Activated CD4-positive, alpha-beta T cell treated with anti-CD3 and anti-CD28 coated beads, Interleukin-2, amount 50 U/mL, for 48 hours (primary cell): Measurements from ENCODE around the gene CNDP2.

Source experiments
- DNase-seq, 2 experiments: peaks; one replicate each; pipeline ENCODE4 v3.0.0-alpha.2; 2020

CNDP2 gene

DNA sequence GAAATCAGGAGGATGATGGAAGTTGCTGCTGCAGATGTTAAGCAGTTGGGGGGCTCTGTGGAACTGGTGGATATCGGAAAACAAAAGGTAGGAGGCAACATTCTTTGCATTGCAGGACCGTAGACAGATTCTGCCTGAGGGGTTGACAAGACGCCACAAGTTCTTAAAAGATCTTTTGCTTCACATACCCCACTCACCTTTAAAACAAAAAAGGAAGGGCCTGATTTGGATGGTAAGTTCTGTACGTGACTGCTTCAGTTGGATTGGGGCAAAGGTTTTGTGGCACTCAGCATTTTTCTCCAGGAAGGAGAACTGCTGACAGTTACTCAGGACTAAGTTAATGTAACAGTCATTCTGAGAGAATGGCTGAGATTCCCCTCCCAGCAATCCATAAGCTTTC lies 5.2 kb downstream of the CNDP2 start:
- no peak for DNase-seq

DNA sequence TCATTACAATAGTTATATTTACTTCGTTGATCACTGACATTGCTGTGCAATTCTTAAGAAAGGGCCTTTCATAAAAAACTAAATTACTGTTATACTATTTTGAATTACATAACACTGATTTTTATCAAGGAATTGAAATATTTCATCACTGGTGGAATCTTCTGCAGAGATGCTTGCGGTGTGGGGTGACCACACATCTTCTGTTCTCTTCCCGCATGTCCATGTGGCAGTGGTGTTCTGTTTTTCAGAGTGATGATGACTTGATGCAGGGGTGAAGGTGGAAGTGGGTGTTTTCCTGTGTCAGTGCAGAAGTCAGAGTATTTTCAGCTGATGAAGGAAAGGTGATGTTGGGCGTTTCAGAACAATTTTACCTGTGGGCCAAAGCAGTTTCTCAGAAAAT lies 7.0 kb downstream of the CNDP2 start:
- DNase-seq, result no peak

DNA sequence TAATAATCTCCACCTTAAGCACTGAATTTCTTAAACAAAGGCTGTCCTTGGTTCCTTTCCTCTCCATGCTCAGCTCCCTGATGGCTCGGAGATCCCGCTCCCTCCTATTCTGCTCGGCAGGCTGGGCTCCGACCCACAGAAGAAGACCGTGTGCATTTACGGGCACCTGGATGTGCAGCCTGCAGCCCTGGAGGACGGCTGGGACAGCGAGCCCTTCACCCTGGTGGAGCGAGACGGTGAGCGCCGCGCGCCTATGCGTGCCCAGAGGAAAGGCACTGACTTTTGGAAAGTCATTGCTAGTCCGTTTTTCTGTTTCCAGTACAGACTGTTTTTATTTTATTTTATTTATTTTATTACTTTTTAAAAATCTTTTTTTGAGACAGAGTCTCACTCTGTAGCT lies 9.6 kb downstream of the CNDP2 start:
- no peak for DNase-seq

DNA sequence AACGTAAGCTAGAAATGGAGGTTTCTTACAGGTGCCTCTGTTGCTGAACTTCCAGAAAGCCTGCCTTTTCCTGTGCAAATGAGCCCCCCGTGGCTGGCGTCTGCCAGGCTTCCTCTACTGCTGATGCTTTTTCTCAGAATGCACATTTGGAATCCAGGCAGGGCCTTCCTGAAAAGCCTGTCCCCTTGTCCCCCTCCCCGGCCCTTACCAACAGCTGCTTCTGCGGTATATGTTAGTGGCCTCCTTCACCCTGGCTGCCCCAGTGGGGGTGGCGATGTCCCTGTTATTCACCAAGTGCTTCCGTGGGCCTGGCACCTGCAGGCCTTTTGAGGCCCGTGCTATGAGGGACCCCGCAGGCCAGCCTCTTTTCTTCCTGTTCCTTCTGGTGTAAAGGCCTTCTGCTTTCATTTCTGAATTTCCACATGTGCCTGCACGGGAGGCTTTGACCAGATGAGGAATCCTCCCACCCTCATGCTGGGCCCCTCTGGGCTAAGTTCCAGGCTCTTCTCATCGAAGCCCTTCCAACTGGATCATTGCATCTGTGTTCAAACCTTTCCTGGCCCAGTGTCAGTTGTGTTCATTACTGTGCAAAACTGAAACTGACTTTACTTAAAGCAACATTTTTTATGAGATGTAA lies 10.4 kb downstream of the CNDP2 start:
- DNase-seq, result no peak

DNA sequence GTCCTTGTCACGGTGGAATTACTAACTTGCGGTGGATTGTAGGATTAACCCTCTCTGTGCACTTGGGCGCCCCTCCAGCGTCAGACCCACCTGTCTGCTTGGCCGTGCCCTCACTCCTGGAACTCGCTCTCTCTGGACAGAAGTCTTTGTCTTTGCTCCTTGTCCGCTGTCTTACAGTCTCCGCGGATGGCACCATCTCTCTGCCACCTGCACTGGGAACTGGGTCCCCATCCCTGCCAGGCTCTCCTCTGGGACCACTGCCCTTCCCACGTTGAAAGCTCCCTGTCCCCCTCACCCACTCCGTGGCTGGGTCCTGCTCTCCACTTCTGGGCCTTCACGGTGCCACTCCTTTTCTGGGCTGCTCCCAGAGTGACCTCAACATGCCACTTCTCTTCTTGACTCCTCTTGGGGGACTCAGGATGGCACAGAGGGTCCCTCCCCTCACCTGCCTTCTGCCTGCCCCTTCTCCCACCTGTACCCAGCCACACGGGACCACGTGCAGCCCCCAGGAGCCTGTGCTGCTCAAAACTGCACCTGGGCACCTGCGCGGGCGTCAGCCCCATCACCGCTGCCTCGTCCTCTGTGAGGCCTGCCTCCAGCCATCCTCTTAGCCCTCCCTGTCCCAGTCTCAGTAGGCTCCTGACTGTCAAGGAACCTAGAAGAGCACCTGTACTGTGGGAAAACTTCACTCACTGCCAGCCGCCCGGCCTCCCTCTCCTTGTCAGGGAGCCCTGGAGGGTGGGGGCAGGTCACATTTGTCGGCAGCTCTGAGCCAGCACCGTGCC lies 11.1 kb downstream of the CNDP2 start:
- no peak for DNase-seq

DNA sequence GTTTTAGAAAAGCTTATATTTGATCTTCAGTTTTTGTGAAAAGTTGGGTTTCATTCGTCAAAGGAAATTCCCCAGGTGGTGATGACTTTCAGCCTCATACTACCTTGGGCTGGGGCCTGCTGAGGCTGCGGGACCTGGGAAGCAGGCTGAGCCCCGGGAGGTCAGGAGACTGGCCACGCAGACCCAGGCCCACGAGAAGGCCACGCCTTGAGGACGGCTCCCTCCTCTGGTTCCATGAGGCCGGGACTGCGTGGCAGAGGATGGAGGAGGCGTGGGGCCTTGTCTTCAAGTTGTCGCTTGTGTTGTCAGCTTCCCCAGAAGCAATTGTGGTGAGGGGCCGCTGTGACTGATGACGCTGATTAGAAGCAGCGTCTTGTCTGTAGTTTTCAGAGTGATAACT lies 11.8 kb downstream of the CNDP2 start:
- DNase-seq, result no peak

DNA sequence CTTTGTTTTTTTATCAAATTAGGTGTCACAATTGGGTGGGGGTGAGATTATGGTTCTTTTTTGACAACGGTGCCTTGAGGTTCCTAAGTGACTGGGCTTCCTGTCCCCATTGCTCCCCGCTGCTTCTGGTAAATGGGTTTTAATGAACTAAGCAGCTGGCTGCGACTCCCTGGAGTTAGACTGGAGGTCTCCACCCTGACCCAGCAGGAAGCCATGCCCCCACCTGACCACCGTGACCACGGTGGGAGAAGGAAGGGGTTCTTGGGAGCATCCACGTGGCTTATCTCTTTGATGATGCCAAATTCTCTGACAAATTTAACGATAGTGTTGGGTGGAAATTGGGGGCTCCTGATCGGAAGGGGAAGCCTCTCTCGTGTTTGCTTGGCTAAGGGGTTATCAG lies 12.2 kb downstream of the CNDP2 start:
- DNase-seq, result no peak

DNA sequence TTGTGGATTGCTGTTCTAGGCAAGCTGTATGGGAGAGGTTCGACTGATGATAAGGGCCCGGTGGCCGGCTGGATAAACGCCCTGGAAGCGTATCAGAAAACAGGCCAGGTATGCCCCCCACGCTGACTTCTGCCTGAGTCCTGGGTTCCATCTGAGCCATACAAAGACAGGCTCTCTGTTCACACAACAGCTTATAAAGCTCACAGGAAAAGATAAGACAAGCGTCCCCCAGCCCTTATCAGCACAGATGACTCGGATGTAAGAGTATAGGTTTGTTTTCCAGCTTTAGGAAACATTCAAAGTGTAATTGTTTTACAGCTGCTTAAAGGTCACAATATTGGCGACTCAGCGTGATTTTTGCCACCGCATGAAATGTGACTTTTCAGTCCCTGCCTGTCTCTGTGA lies 12.7 kb downstream of the CNDP2 start:
- no peak for DNase-seq

DNA sequence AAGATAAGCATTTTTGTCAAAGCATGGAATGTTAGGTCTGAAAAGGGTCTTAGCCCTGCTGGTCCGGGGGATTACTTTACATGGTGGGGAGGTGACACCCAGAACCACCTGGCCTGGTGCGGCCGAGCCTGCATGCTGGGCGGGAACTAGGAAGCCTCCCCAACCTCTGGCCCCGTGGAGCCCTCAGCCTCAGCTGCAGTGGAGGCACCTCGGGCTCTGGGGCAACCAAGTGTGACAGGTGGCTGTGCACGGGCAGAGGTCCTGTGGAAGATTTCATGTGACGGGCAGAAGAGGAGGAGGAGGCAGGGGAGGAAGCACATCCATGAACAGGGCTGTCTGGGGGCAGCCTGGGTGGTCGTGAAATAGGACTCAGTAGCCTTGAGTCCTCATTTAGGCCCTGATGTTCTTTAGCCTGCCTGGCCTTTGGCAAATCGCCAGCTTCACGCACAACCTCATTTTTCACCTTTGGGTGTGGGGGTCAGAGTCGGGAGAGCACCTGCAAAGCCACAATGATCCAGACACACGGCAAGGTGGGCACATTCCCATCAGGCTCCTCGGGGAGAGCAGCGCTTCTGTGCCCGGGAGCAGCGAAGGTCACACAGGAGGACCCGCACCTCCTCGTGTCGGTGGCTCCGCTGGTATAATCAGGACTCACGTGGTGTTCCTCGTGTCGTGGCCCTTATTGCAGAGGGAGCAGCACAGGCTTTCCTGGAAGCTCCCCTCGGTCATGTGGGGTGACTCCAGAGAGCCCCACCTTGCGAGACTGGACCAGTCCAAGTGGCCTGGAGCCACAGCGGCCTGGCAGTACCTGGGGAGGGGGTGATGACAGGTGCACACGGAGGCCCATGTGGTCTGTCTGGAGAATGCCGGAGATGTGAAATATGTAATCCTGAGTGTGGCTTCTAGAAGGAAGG lies 13.9 kb downstream of the CNDP2 start:
- no peak for DNase-seq

DNA sequence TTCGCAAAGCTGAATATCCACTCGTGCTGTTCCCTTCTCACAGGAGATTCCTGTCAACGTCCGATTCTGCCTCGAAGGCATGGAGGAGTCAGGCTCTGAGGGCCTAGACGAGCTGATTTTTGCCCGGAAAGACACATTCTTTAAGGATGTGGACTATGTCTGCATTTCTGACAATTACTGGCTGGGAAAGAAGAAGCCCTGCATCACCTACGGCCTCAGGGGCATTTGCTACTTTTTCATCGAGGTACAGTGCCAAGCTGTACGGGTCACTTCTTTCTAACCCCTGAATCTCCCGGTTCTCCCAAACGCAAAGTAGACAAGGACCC lies 14.6 kb downstream of the CNDP2 start:
- no peak for DNase-seq

DNA sequence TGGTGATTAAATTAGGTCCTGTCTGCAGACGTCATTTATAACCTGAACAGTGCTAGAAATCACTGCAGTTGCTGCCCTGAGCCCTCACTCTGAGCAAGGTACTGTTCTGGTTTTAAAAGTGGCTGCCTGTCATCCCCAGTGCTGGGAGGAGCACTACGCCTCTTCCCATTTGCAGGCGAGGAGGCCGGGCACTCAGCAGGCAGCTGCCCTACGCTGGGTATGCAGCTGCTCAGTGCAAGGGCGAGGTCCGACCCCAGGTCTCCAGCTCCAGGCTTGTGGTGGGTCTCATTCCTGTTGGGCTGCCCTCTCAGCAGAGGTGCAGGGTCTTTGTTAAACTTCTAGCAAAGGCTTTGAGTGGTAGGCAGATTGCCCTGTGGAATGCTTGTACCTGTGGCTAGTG lies 15.7 kb downstream of the CNDP2 start:
- DNase-seq, result no peak

DNA sequence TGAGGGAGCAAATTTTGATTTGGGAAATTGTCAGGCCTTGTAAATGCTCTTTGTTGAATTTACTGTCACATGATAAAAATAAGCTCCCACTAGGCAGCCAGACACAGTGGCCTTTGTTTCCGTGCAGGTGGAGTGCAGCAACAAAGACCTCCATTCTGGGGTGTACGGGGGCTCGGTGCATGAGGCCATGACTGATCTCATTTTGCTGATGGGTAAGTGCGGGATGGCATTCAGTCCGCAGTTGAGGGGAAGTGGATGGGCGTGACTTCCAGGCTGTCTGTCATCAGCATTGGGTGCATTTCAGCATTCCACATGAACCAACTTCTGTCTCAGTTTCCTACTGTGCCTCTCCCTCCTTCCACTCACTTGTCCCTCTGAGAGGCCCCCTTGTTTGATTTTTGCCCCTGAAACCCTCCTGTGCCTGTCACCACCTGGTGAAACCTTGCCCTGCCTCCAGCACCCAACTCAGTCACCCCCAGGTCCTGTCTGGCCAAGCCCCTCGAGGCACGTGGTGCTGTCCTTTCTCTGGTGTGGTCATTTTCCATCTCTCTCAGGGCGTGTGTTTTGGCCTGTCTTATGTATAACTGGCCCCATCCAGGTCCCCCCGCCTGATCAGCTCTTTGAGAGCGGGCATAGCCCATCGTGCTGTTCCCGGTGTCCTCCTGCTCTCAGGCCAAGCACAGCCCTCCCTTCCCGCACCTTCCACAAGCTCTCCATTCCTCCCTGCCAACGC lies 16.3 kb downstream of the CNDP2 start:
- no peak for DNase-seq

DNA sequence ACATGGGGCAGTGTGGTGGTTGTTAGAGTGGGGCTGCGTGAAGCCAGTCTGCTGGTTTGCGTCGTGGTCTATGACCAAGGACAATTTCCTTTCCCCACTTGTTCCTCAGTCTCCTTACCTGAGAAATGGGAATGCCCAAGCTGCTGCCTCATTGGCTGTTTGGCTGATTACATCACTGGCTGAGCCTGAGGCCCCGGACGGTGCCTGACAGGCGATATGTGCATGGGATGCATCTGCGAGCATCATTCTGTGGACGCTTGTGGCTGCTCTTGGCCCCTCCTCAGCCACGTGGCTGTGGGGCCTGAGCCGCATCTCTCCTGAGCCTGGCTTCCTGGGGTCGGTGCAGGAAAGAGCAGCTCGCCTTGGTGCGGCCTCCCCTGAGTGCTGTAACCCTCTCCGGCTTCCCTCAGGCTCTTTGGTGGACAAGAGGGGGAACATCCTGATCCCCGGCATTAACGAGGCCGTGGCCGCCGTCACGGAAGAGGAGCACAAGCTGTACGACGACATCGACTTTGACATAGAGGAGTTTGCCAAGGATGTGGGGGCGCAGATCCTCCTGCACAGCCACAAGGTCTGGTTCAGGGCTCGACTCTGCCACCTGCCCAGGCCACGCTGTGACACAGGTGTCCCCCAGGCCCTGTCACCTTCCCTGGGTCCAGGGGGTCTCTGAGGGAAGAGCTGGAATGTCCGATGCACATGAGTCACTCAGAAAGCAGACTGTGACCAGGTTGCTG lies 17.2 kb downstream of the CNDP2 start:
- DNase-seq, result no peak

DNA sequence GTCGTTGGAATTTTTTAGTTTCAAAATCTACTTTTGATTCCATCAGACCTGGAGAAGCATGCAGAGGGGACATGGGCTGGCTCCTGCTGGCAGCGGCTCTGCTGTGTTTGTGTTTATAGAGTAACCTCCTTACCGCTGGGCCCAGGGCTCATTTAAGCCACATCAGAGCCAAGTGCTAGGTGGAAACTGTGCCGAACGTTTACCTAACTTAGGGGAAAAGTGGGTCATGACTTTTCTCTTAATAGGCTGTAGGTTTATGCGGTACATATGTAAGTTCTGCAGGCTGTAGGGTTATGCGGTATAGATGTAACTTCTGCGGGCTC lies 17.7 kb downstream of the CNDP2 start:
- DNase-seq, result no peak

DNA sequence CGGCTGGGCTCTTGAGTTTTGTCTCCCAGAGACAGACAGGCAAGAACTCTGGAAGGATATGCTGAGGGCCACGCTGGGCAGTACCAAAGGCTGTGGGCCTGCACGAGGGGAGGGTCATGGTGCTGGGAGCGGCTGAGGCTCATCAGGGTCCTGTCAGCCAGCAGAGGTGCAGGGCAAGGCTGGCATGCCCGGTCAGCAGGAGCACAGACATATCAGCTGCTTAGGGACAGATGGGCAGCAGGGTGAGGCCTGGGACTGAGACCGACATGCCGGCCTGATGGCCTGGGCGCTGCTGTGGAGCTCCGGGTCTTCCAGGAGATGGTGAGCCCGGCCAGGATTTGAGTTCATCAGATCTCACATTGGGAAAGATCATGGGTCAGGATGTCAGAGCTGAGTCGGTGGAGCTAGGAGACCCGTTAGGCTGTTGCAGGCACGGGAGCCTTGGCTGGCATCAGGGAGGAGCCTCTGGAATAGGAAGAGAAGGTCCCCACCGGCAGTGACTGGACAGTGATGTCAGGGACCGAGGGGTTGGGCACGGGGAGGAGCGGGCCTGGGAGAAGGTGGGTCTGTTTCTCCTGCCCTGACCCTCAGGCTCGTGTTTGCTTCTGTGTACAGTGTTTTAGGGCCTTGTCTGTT lies 18.8 kb downstream of the CNDP2 start:
- no peak for DNase-seq

DNA sequence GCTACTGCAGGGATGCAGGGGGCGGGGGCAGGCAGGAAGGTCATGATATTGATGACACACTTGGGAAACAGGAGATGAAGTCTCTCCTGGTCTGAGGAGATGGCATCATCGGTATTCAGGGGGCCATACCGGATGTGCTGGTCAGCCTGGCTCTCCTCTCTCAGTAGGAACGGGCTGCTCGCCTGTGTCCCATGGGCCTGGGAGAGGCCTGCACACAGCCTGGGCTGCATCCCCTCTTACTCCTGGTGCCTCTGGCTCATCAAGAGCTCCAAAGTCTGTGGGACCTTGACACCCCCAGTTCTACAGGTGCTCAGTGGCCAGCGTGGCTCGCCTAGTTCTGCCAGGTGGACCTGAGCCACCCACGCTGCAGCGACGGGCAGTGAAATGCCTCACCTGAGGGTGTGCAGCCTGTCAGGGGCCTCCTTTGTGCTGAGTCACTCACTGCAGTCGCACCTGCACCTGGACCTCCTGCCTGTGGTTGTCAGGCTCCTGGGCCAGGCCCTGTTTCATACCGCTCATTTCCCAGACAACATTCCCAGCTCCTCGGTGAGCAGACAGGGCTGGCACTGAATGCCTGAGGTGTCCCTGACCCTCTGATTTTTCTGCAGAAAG lies 19.6 kb downstream of the CNDP2 start:
- no peak for DNase-seq

DNA sequence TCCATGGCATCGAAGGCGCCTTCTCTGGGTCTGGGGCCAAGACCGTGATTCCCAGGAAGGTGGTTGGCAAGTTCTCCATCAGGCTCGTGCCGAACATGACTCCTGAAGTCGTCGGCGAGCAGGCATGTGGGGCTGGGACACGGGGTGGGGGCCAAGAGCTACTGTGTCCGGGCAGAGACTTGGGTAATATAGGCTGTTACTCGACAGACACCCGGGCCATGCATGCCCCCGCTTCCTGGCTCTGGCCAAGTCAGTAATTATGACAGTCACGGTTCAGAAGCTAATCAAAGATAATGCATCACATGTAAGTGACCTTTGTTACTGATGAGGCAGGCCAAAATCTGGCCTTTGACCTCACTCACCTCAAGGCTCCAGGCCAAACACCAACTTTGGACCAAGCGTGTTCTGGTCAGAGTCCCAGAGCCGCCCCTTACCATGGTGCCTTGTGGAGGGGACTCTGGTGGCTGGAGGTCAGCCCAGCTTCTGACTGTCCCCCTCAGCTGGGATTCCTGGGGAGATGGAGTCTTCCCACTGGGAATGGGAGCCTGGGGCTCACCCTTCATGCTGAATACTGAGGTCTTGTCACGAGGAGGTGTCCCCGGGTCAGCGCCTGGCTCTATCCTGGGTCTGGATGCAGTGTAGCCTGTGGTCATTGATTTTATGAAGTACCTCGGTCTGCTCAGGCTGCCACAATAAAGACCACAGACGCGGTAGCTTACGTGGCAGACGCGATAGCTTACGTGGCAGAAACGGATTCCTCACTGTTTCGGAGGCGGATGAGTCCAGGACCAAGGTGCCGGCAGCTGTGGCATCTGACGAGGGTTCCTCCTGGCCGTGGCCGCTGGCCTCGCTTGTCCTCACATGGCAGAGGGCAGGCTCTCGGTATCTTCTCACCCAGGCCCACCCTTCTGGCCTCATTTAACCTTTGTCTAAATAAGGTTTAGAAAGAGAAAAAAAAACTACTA lies 20.4 kb downstream of the CNDP2 start:
- DNase-seq, result no peak

DNA sequence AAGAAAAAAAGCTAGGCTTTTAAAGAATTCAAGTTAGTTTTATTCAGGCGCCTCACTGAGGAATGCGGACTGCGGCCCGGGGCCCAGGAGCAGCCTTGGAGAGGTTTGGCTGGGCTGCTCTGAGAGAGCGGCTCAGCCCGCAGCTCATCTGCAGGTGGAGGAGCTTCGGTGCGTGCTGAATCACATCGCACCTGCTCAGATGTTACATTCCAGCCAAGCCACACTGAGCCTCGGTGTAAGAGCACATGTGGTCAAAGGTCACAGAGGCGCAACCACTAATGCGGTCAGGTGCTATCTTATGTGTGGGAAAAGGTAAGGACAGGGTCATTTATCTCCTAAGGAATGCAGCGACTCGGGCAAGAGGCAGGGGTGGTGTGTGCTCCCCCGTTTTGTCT lies 21.1 kb downstream of the CNDP2 start:
- DNase-seq, result no peak

DNA sequence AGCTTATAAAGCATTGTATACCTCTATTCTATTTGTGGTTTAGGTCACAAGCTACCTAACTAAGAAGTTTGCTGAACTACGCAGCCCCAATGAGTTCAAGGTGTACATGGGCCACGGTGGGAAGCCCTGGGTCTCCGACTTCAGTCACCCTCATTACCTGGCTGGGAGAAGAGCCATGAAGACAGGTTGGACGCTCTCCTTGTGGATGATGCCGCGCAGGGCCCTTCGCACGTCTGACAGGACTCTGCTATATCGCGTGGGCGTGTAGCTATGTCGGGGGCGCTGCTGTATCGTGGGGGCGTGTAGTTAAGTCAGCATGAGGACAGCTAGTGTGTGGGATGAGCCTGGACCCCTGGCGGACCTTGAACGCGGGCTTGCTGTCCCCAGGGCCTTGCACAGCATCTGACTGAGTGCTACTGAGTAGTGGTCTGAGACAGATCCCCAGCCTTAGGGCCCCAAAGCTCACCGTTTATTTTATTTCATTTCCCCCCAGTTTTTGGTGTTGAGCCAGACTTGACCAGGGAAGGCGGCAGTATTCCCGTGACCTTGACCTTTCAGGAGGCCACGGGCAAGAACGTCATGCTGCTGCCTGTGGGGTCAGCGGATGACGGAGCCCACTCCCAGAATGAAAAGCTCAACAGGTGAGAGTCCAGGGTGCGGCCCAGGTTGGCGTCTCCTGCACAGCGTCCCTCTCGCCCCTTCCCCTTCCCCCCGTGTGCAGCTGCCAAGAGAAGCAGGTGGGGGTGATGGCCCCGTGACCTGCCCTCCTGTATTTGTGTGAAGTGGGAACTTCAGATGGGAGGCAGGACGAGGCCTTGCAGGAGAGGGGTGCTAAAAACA lies 22.5 kb downstream of the CNDP2 start:
- no peak for DNase-seq
